SK-N-MC (cell line): Measurements from ENCODE around the gene PLAAT4.
"Not testable (repeated sequence)": the region's sequence is repeated elsewhere in the genome, so short reads cannot be mapped to it uniquely, and the experiment has no call there.

Experiments used
- FOXP2 ChIP-seq: optimal IDR thresholded peaks from 2 replicates; pipeline ENCODE3; 2011; ENCODE audit warnings: mild to moderate bottlenecking, moderate library complexity; ENCODE audit not compliant: insufficient read depth; ENCODE audit errors: extremely low read length, control extremely low read depth
- POLR2AphosphoS5 ChIP-seq: IDR thresholded peaks from 2 replicates; pipeline ENCODE4 v1.6.1; 2012; ENCODE audit warnings: mild to moderate bottlenecking, low read depth, low read length, borderline replicate concordance

GRCh38 chr11:63550156-63550700 is 13.6 kb downstream of the PLAAT4 start:
- not testable (repeated sequence) for TF ChIP-seq POLR2AphosphoS5, FOXP2
